OCI-LY3 (cell line): ENCODE results near the gene GAMT.

Experiments used
- H2AFZ ChIP-seq: fragments of 200-600, 300-600 bp; shearing (Covaris generic); 2 replicates; pipeline ENCODE4 v1.6.0; 2014; ENCODE audit warnings: antibody characterized with exemption, low read depth, low read length
- H3K27ac ChIP-seq: fragments of 200-600, 300-600 bp; sonication (generic); 2 replicates; pipeline ENCODE4 v1.5.1; 2014; ENCODE audit warnings: mild to moderate bottlenecking, low read length, moderate library complexity, mixed read lengths
- H3K27me3 ChIP-seq: fragments of 200-600, 300-600 bp; sonication (generic); 2 replicates; pipeline ENCODE4 v1.6.1; 2014; ENCODE audit warnings: low read depth, low read length, mixed read lengths
- H3K36me3 ChIP-seq: fragments of 200-600, 300-600 bp; sonication (generic); replicated peaks from 2 replicates; pipeline ENCODE3; 2014; ENCODE audit warnings: low read depth, low read length, mixed read lengths
- H3K4me1 ChIP-seq: fragments of 300-600, 200-600 bp; sonication (generic); 2 replicates; pipeline ENCODE4 v1.6.1; 2014; ENCODE audit warnings: low read length, mixed read lengths
- H3K4me2 ChIP-seq: fragments of 200-600, 300-600 bp; sonication (generic); 2 replicates; pipeline ENCODE4 v1.6.1; 2014; ENCODE audit warnings: low read length, mixed read lengths
- H3K4me3 ChIP-seq: fragments of 300-600, 200-600 bp; sonication (generic); 2 replicates; pipeline ENCODE4 v1.5.1; 2014; ENCODE audit warnings: antibody characterized with exemption, mild to moderate bottlenecking, low read length, moderate library complexity
- H3K79me2 ChIP-seq: fragments of 300-600, 200-600 bp; shearing (Covaris generic); 2 replicates; pipeline ENCODE4 v1.6.1; 2014; ENCODE audit warnings: mild to moderate bottlenecking, low read length, mixed read lengths
- H3K9ac ChIP-seq: fragments of 300-600, 200-600 bp; shearing (Covaris generic); 2 replicates; pipeline ENCODE4 v1.6.0; 2014; ENCODE audit warnings: mild to moderate bottlenecking, low read length, moderate library complexity
- H3K9me3 ChIP-seq: fragments of 200-600, 300-600 bp; shearing (Covaris generic); 2 replicates; pipeline ENCODE4 v1.6.1; 2014; ENCODE audit warnings: low read length, mixed read lengths; ENCODE audit not compliant: insufficient read depth
- H4K20me1 ChIP-seq: fragments of 200-600, 300-600 bp; sonication (generic); 2 replicates; pipeline ENCODE4 v1.6.1; 2016; ENCODE audit warnings: low read length, mixed read lengths; ENCODE audit not compliant: insufficient read depth
- CTCF ChIP-seq: fragments of 200-600, 300-600 bp; sonication (generic); IDR thresholded peaks from 2 replicates; pipeline ENCODE4 v1.5.1; 2014; ENCODE audit warnings: antibody characterized with exemption, low read length, low read depth
- EZH2phosphoT487 ChIP-seq: fragments of 200-600 bp; shearing (Covaris generic); IDR thresholded peaks from 2 replicates; pipeline ENCODE4 v1.6.1; 2018; ENCODE audit warnings: antibody characterized with exemption, mixed run types, low read depth

Gene GAMT

GRCh38 chr19:1366899-1367870, 34.2 kb downstream of the GAMT start:
- Histone ChIP-seq H3K79me2 (no peaks in the 10 kb centered on the region), H3K4me1 (no peaks in the 10 kb centered on the region), H3K4me2 (no peak overlapping the region), H3K27ac (no peak overlapping the region), H2AFZ (no peak overlapping the region), H3K4me3 (no peak overlapping the region), H3K9me3 (no peaks in the 10 kb centered on the region), H4K20me1 (no peaks in the 10 kb centered on the region), H3K36me3 (peaks cover 26% of the 10 kb centered on the region), H3K27me3 (no peaks in the 10 kb centered on the region), H3K9ac (no peak overlapping the region)
- no peak for TF ChIP-seq EZH2phosphoT487
- no peak for TF ChIP-seq CTCF

- Histone ChIP-seq H3K9ac (no peak overlapping the region), H4K20me1 (no peaks in the 10 kb centered on the region)
- TF ChIP-seq EZH2phosphoT487 (no peak), CTCF (no peak)
These were observed 35.0 kb downstream of the GAMT start for GRCh38 chr19:1366296-1366695.

GRCh38 chr19:1365319-1366269, 35.7 kb downstream of the GAMT start:
- TF ChIP-seq CTCF (no peak), EZH2phosphoT487 (no peak)
- Histone ChIP-seq H3K79me2 (no peaks in the 10 kb centered on the region), H3K27me3 (no peaks in the 10 kb centered on the region), H3K4me1 (peaks cover 6% of the 10 kb centered on the region; the same call in 1 of the 2 replicates), H3K4me3 (no peak overlapping the region), H2AFZ (no peak overlapping the region), H4K20me1 (no peaks in the 10 kb centered on the region), H3K27ac (no peak overlapping the region), H3K9me3 (no peaks in the 10 kb centered on the region), H3K36me3 (peaks cover 33% of the 10 kb centered on the region), H3K4me2 (no peak overlapping the region), H3K9ac (no peak overlapping the region)

More at GRCh38 chr19:1366296-1366695, 35.0 kb downstream of the GAMT start:
- Histone ChIP-seq H3K79me2 (no peaks in the 10 kb centered on the region), H2AFZ (no peak overlapping the region), H3K4me2 (no peak overlapping the region), H3K27me3 (no peaks in the 10 kb centered on the region), H3K4me1 (peaks cover 6% of the 10 kb centered on the region; the same call in 1 of the 2 replicates), H3K27ac (no peak overlapping the region), H3K36me3 (peaks cover 30% of the 10 kb centered on the region), H3K4me3 (no peak overlapping the region), H3K9me3 (no peaks in the 10 kb centered on the region)
